ENCODE results near the gene C12orf56.

C12orf56 gene

DNA sequence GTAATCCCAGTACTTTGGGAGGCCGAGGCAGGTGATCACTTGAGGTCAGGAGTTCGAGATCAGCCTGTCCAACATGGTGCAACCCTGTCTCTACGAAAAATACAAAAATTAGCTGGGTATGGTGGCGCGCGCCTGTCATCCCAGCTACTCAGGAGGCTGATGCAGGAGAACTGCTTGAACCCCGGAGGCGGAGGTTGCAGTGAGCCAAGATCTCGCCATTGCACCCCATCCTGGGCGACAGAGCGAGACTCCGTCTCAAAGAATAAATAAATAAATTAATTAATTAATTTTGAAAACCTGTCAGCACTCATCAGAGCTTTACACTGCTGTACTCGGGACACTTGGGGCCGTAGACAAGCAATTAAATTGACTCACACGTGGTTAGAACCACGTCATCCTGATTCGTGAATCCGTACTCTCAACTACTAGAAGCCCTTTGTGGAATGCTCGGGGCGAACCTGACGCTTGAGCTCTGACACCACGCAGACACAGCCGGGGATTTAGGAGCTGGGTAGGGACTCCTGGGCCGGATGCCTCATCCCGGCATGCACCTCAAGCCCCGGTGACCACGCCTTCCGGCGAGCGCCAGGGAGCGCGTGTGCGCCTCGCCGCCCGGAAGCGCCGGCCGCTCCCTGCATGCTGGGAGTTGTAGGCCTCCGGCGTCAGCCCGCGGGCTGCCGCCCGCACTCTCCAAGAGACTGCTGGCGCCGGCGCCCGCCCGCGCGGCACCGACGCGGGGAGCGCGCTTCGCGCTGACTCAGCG, 13.3 kb upstream of the C12orf56 start, which contains the start of gene XPOT:
TSS of gene XPOT (plus strand) at position 686 of the 763 bp plus-strand sequence. CDS start 5,644 bp downstream, outside the sequence.
- peak within 1 kb of the TSS; percentile 100 for H3K27ac ChIP-seq
- TF ChIP-seq CTCF (conservative IDR thresholded peaks at IDR 0.05) = no peak

- no peak for TF ChIP-seq CTCF (conservative IDR thresholded peaks at IDR 0.05)
- H3K27ac ChIP-seq = no peak overlapping the region
Measured at GRCh38 chr12:64402181-64402580, 11.6 kb upstream of the C12orf56 start.

- TF ChIP-seq CTCF (conservative IDR thresholded peaks at IDR 0.05) = no peak
- H3K27ac ChIP-seq = no peak overlapping the region
Measured at GRCh38 chr12:64400041-64400440, 9.5 kb upstream of the C12orf56 start.

GRCh38 chr12:64395739-64396138, 5.2 kb upstream of the C12orf56 start:
- H3K27ac ChIP-seq = peak overlapping the region; percentile 96
- TF ChIP-seq CTCF (conservative IDR thresholded peaks at IDR 0.05) = no peak

- TF ChIP-seq CTCF (conservative IDR thresholded peaks at IDR 0.05) = peak; percentile 55
- H3K27ac ChIP-seq = no peak overlapping the region
Measured at GRCh38 chr12:64392221-64392620, 1.7 kb upstream of the C12orf56 start.

- TF ChIP-seq CTCF (conservative IDR thresholded peaks at IDR 0.05) = no peak
- H3K27ac ChIP-seq = no peak overlapping the region
Measured at GRCh38 chr12:64389154-64389553, 1.4 kb downstream of the C12orf56 start.

DNA sequence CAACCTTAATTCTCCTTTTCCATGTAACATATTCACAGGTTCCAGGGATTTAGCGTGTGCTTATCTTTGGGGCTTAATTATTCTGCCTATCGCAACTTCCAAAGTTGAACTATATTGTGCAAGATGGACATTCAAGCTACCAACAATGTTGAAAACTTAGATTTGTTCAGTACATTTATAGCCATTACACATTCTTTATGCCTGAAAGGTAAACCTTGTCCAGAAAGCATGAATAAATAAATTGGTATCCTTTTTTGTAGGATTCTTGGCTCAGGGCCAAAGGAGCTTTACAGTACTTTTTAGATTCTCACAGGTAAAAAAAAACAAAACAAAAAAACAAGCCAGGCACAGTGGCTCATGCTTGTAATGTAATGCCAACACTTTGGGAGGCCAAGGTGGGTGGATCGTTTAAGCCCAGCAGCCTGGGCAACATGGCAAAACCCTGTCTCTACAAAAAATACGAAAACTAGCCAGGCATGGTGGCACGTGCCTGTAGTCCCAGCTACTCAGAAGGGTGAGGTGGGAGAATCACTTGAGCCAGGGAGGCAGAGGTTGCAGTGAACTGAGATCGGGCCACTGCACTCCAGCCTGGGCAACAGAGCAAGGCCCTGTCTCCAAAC, 3.3 kb downstream of the C12orf56 start:
- TF ChIP-seq CTCF (conservative IDR thresholded peaks at IDR 0.05) = no peak

More for the DNA sequence above, 3.3 kb downstream of the C12orf56 start:
- peak overlapping the region; percentile 29 for H3K27ac ChIP-seq

Data from VCaP (cell line).